Tibial nerve (tissue), 4 donors: ENCODE results near the gene PGAP3.

Experiments used
- EP300 ChIP-seq, 2 donors: sonication (generic); formaldehyde crosslinking; IDR thresholded peaks; one replicate each; pipeline ENCODE4 v1.6.1; 2017; ENCODE audit warnings: antibody characterized with exemption in 2 of 2, mild to moderate bottlenecking in 1 of 2
- TF ChIP-seq, protein P1 (sequence below), 5 experiments: fragments of 200-600 bp in 3 of 5; fragments of 450-650 bp in 2 of 5; sonication (generic) in 3 of 5; IDR thresholded peaks; one replicate each; pipeline ENCODE4 v1.5.1; 2016 to 2019; ENCODE audit warnings: antibody characterized with exemption in 5 of 5, mild to moderate bottlenecking in 3 of 5, moderate library complexity in 2 of 5

DNA sequence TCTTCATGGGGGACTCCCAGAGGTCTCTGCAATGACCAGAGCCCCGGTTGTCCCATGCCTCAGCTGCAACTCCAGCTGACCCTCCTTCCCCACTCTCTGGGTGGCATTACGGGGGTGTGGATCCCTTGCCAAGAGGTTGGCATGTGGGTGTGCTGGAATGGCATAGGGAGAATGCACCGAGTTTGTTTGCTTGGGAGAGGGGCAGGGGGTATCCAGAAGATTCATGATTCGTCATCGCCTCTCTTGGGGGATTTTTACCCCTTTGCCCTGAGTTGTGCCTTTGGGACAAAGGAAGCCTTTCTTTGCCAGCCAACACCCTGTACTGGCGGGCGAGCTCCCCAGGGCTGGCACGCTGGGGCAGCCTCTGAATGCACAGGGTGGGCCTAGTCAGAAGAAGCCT lies 18.5 kb upstream of the PGAP3 start:
- peak in 1 of 2 donors; percentile 64 for TF ChIP-seq EP300 (IDR thresholded peaks at IDR 0.05)
- TF ChIP-seq, protein P1, sequence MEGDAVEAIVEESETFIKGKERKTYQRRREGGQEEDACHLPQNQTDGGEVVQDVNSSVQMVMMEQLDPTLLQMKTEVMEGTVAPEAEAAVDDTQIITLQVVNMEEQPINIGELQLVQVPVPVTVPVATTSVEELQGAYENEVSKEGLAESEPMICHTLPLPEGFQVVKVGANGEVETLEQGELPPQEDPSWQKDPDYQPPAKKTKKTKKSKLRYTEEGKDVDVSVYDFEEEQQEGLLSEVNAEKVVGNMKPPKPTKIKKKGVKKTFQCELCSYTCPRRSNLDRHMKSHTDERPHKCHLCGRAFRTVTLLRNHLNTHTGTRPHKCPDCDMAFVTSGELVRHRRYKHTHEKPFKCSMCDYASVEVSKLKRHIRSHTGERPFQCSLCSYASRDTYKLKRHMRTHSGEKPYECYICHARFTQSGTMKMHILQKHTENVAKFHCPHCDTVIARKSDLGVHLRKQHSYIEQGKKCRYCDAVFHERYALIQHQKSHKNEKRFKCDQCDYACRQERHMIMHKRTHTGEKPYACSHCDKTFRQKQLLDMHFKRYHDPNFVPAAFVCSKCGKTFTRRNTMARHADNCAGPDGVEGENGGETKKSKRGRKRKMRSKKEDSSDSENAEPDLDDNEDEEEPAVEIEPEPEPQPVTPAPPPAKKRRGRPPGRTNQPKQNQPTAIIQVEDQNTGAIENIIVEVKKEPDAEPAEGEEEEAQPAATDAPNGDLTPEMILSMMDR (IDR thresholded peaks at IDR 0.05) = no peak
